HG03439 (cell line): ENCODE measurements around the gene MRTO4.
"Not testable (repeated sequence)": the region's sequence is repeated elsewhere in the genome, so short reads cannot be mapped to it uniquely, and the experiment has no call there.

Source experiments
- ATAC-seq: cut with Tn5 transposase; IDR thresholded peaks from one replicate; pipeline ENCODE4 v1.9.1; 2021; ENCODE audit warnings: mild to moderate bottlenecking, moderate library complexity; ENCODE audit not compliant: unreplicated experiment

Gene MRTO4

DNA sequence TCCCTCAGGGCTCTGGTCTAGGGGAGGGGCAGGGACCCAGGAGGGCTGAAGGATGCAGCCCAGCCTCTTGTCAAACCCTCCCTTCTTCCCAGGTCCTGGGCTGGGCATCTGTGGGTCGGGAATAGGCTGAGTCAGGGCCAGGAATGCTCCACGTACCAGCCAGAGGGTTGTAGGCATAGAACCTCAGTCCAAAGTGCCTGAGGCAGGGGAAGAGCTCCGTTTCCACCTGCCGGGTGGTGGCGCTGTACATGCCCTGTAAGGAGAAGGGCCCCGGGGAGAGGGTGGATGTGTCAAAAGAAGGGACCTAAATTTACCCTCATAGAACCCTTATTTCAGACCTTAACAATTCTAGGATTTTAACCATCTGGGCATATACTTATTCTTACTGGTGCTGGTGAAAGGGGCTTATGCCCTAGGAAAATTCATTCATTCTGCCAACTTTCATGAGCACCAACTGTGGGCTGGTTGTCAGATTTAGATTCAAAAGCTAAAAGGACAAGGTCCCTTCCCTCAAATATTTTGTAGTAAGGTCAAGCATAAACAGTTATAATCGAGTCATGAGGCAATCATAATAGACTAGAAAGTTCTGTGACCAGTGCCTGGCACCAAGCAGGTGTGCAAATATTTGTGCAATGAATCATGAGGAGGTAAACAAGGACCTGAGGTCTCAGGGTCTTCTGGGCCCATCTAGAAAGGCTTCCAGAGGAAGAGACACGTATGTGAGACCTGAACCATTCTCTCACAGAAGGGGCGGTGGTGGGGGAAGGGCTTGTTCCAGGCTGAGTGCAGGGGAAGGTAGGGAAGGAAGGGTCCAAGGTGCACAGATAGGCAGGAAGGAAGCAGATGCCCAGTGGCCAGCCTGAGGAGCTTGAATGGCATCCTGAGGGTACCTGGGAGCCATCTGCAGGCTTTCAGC is 18.1 kb downstream of the MRTO4 start:
- ATAC-seq = not testable (repeated sequence)

DNA sequence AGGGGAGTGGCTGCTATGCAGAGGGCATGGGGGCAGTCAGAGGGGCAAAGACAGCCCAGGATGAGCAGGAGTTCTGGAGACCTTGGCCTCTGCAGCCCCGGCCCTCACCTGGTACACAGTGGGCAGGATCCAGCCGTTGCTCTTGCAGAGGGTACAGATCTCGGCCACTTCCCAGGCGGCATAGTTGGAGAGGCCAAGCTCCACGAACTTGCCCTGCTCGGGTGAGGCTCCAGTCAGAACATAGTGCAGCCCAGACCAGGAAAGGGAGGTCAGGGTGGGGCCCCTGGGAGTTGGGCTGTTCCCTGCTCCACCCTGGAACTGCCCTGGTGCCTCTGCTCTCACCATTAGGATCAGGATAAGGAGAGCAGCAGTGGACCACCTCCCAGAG is 18.7 kb downstream of the MRTO4 start:
- not testable (repeated sequence) for ATAC-seq

DNA sequence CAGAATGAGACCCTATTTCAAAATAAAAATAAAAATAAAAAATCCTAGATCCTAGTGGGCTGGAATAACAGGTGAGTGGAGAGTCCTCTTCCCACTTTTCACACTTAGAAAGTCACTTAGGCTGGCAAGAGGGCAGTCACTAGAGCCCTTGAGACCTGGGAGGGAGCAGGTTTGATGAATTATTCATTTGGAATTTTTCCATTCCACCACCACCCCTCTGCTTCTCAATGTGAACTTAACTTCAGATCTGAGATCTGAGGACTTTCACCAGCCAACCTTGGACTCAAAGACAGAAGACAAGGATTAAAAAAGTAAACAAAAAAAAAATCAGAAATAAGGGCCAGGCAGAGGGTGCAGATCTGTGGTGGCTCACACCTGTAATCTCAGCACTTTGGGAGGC is 20.5 kb downstream of the MRTO4 start:
- ATAC-seq = no peak

DNA sequence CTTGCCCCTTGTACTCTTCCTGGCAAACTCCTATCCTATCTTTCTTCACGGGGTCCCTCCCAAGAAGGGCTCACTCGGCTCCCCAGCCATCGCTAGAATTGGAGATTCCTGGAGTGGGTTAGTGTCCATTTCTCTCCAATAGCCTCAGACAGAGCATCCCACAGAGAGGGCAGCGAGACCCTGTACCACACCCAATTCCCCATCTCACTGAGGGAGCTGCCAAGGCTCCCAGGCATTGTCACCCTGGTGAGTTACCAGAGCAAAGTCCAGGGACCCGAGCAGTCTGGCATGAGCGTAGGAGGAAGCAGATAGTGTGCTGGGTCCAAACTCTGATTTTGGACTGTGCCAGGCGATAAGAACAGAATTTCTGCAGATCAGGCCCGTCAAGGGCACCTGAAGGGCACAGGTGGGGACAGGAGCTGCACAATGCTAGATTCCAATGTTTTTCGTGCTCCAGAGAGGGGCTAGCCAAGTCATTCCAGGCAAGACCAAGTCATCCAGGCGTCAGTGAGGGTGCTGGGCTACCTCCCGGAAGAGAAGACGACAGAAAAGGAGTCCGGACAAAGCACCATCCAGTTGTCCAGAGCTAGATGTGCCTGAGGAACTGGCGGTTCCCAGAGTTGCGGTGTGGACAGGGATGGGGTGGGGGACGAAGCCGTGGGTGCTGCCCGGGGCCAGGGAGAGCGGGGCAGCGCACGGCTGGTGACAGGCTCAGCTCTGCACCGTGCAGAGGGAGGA is 21.7 kb downstream of the MRTO4 start:
- ATAC-seq = no peak

DNA sequence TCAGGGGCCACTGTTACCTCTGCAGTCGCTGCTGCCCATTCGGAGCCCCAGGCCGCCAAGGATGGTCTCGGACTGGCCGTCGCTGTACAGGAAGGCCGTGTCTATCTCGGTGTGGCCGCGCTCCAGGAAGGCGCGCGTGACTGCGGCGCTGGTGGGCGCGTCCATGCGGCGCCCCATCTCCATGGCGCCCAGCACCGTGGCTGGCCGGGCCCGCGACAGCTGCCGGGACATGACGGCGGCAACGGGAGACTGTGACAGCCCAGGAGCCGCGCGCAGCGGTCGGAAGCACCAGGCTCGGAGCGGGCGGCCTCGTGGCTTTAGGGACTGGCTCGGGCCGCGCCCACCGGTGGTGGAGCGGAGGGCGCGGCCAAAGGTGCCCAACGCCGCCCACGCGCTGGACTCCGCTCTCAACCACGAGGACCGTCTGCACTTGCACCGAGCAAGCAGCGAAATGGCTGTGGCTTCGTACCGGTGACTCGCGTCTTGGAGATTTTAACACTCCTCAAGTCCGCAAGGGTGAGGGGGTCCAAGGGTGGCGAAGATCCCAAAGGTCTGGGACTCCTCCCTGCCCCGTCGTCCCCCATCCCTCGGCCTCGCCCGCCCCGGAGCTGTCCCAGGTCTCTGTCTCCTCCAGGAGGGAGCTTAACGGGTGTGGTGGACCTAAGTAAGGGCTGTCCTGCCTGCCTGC is 22.4 kb downstream of the MRTO4 start:
- ATAC-seq = not testable (repeated sequence)

DNA sequence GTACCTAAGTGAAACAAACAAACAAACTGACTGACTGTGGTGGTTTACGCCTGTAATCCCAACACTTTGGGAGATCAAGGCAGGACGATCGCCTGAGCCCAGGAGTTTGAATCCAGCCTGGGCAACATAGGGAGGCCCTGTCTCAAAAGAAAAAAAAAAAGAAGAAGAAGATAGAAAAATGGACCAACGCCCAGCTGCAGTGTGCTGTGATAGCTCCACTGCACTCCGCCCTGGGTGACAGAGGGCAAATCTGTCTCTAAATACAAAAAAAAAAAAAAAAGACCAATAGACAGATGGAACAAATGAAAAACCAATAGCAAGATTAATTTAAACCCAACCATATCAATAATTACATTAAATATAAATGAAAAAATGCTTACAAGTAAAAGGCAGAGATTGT is 23.0 kb downstream of the MRTO4 start:
- no peak for ATAC-seq

DNA sequence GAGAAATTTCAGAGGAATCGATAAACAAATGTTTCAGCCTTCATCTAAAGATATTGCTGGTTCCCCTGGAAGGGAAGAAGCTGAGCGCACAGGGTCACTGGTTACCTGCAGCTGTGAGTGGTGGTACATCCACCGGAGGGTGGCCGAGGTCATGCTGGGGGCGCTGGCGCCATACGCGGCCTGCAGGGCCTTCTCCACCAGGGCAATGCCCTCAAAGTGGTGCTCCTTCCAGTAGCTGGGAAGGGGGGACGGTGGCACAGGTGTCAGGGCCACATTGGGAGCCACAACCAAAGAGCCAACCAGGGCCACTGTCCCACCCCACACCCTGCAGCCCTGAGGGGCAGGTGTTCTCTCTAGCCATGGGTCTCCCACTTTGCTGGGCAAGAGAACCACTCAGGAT is 32.3 kb downstream of the MRTO4 start:
- no peak for ATAC-seq

DNA sequence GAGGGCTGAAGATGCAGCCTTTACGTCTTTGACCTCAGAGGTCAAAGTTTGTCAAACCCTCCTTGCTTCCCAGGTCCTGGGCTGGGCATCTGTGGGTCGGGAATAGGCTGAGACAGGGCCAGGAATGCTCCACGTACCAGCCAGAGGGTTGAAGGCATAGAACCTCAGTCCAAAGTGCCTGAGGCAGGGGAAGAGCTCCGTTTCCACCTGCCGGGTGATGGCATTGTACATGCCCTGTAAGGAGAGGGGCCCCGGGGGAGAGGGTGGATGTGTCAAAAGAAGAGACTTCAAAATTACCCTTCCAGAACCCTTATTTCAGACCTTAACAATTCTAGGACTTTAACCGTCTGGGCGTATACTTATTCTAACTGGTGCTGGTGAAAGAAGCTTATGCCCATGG is 33.3 kb downstream of the MRTO4 start:
- ATAC-seq = no peak

DNA sequence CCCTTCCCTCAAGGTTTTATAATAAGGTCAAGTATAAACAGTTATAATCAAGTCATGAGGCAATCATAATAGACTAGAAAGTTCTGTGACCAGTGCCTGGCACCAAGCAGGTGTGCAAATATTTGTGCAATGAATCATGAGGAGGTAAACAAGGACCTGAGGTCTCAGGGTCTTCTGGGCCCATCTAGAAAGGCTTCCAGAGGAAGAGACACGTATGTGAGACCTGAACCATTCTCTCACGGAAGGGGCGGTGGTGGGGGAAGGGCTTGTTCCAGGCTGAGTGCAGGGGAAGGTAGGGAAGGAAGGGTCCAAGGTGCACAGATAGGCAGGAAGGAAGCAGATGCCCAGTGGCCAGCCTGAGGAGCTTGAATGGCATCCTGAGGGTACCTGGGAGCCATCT is 33.8 kb downstream of the MRTO4 start:
- not testable (repeated sequence) for ATAC-seq

DNA sequence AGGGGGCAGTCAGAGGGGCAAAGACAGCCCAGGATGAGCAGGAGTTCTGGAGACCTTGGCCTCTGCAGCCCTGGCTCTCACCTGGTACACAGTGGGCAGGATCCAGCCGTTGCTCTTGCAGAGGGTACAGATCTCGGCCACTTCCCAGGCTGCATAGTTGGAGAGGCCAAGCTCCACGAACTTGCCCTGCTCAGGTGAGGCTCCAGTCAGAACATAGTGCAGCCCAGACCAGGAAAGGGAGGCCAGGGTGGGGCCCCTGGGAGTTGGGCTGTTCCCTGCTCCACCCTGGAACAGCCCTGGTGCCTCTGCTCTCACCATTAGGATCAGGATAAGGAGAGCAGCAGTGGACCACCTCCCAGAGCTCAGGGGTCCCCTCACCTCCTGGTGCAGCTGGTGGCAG is 34.2 kb downstream of the MRTO4 start:
- not testable (repeated sequence) for ATAC-seq

DNA sequence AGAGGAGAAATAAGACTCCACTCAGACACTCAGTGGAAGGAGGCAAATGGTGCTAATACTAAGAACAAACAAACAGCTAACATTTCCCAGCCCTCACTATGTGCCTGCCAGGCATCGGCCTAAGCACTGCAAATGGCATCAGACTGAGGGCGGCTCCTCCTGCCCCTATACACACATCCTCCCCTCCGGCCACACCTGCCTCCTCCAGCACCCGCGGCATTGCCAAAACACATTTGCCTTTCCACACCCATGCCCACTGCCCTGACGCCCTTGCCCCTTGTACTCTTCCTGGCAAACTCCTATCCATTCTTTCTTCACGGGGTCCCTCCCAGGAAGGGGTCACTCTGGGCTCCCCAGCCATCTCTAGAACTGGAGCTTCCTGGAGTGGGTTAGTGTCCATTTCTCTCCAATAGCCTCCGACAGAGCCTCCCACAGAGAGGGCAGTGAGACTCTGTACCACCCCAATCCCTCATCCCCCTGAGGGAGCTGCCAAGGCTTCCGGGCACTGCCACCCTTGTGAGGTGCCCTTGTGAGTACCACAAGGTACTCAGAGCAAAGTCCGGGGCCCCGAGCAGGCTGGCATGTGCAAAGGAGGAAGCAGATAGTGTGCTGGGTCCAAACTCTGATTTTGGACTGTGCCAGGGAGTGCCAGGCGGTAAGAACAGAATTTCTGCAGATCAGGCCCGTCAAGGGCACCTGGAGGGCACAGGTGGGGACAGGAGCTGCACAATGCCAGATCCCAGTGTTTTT is 36.0 kb downstream of the MRTO4 start:
- no peak for ATAC-seq

DNA sequence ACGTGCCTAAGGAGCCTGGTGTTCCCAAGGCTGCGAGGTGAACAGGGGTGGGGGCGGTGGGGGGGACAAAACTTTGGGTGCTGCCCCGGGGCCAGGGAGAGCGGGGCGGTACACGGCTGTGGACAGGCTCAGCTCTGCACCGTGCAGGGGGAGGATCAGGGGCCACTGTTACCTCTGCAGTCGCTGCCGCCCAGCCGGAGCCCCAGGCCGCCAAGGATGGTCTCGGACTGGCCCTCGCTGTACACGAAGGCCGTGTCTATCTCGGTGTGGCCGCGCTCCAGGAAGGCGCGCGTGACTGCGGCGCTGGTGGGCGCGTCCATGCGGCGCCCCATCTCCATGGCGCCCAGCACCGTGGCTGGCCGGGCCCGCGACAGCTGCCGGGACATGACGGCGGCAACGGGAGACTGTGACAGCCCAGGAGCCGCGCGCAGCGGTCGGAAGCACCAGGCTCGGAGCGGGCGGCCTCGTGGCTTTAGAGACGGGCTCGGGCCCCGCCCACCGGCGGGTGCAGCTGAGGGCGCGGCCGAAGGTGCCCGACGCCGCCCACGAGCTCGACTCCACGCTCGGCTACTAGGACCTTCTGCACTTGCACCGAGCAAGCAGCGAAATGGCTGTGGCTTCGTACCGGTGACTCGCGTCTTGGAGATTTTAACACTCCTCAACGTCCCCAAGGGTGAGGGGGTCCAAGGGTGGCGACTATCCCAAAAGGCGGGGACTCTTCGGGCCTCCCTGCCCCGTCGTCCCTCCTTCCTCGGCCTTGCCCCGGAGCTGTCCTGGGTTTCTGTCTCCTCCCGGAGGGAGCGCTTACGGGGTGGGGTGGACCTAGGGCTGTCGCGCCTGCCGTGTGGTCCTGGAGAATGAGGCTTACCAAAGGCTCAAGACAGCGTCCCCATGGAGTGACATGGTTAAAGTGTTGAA is 37.0 kb downstream of the MRTO4 start, which contains the start of gene AKR7A3:
TSS of gene AKR7A3 (minus strand) at position 447 of the 918 bp plus-strand sequence. CDS start at position 386, 61 bp downstream.
- ATAC-seq = not testable (repeated sequence)

DNA sequence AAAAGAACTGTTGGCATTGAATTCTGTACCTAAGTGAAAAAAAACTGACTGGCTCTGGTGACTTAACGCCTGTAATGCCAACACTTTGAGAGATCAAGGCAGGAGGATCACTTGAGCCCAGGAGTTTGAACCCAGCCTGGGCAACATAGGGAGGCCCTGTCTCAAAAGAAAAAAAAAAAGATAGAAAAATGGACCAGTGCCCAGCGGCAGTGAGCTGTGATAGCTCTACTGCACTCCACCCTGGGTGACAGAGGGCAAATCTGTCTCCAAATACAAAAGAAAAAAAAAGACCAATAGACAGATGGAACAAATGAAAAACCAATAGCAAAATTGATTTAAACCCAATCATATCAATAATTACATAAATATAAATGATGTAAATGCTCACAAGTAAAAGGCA is 37.6 kb downstream of the MRTO4 start:
- ATAC-seq = no peak

DNA sequence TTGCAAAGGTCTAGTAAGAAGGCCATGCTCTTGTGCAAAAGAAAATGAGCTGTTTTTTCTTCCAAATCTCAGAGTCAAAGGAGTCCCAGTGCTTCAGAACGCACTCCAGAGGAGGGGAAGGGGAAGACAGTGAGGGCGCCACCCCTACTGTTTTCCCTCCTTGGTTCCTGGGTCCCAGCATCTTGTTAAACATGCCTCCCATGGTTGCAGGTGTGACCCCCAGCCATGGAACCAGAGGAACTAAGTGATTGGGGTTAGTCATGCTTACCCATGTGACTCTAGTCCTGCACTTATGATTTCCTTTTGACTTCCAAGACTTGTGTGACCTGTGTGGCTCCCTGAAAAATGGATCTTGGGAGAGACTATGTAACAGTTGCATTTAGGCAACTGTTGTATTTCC is 43.0 kb downstream of the MRTO4 start:
- ATAC-seq = no peak

DNA sequence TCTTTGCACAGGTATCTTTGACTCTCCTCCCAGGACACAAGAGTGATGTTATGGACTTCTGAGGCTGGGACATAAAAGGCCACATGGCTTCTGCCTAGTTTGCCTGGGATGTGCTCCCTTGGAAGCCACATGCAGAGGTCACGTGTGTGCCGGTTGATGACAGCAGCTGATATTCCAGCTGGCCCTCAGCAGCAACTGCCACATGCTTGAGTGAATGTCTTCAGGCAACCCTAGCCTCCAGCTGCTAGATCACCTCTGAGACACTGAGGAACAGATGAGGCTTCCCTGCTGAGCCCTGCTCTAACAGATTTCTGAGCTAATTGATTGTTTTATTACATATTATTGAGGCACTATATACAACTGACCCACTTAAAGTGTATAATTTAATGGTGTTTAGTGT is 48.6 kb downstream of the MRTO4 start:
- ATAC-seq = no peak

DNA sequence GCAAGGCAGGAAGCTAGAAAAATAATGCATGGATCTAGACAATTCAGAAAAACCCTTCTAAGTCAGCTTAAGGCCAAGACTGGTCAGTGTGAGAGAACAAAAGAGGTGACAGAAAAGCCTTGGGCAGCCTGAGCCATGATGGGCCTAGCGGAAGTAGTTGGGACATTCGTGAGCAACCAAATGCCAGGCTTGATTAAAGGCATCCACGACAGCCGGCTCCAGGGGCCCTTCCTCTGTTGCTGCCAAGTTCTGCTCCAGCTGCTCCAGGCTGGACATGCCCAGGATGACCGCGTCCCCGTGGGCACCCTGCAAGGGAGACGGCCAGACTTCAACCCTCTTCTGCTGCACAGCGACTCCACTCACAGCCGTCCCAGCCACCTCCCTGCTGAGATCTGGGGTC is 52.5 kb downstream of the MRTO4 start:
- ATAC-seq = not testable (repeated sequence)

DNA sequence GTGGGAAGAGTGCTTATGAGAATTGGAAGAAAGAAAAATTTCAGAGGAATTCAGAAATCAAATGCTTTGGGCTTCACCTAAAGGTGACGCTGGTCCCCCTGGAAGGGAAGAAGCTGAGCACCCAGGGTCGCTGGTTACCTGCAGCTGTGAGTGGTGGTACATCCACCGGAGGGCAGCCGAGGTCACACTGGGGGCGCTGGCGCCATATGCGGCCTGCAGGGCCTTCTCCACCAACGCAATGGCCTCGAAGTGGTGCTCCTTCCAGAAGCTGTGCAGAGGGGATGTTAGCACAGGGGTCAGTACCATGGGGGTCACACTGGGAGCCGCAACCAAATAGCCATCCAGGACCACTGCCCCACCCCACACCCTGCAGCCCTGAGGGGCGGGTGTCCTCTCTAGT is 54.3 kb downstream of the MRTO4 start:
- ATAC-seq = no peak

DNA sequence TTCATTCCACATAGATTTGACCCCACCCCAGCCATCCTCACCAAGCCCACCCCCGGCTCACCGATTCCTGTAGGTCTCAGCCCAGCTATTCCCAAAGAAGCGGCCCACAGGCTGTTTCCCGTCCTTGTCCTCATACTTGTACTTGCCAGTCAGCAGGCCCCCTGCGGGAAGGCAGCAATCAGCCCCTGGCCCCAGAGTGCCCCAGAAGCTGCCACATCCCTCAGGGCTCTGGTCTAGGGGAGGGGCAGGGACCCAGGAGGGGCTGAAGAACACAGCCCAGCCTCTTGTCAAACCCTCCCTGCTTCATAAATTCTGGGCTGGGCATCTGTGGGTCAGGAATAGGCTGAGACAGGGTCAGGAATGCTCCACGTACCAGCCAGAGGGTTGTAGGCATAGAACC is 55.3 kb downstream of the MRTO4 start:
- ATAC-seq = no peak

DNA sequence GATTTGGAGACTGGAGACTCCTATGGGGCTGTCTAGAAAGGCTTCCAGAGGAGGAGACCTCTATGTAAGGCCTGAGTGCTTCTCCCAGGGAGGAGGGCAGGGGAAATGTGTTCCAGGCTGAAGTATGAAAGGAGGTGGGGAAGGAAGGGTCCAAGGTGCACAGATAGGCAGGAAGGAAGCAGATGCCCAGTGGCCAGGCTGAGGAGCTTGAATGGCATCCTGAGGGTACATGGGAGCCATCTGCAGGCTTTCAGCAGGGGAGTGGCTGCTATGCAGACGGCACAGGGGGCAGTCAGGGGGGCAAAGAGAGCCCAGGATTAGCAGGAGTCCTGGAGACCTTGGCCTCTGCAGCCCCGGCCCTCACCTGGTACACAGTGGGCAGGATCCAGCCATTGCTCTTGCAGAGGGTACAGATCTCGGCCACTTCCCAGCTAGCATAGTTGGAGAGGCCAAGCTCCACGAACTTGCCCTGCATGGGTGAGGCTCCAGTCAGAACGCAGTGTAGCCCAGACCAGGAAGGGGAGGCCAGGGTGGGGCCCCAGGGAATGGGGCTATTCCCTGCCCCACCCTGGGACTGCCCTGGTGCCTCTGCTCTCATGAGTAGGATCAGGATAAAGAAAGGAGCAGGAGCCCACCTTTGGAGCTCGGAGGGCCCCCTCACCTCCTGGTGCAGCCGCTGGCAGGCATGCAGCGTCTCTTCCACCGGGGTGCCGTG is 56.3 kb downstream of the MRTO4 start:
- ATAC-seq = no peak
